IMR-90 (cell line): ENCODE measurements around the gene RTF1. TPM values are rescaled to one million over a fixed set of nuclear protein-coding genes. Genes with fewer than 3 reads are reported as not detected.

Experiments used
- ATAC-seq: fragments of 200-7000 bp; cut with Tn5 transposase; 2 replicates; pipeline ENCODE4 v1.9.1; 2020; ENCODE audit warnings: low read depth, mild to moderate bottlenecking, moderate library complexity
- BruUV-seq: library from RNA; stranded (reverse); fragments of 400-500 nt; replicated peaks from 2 replicates; lab custom pipeline; 2021; lab: Mats Ljungman, UMichigan
- CTCF ChIA-PET: fragments of 300-600 bp; formaldehyde crosslinking; extraction: SDS; loops from one replicate; lab custom pipeline; 2021; ENCODE audit warnings: antibody characterized with exemption; lab: Yijun Ruan, JAX
- POLR2A ChIA-PET: fragments of 300-600 bp; sonication (Branson Sonifier 250); formaldehyde crosslinking; loops from one replicate; lab custom pipeline; 2022; ENCODE audit warnings: antibody characterized with exemption; ENCODE audit not compliant: unreplicated experiment; lab: Charles Lee
- DNase-seq: peaks from one replicate; pipeline ENCODE4 v3.0.0; 2013
- H2AFZ ChIP-seq: replicated peaks from 2 replicates; pipeline ENCODE3; 2013; ENCODE audit warnings: low read length, mild to moderate bottlenecking; ENCODE audit not compliant: poor library complexity
- H2AK5ac ChIP-seq: 2 replicates; pipeline ENCODE4 v1.6.1; 2013; ENCODE audit warnings: low read depth, low read length, inconsistent platforms
- H2AK9ac ChIP-seq: replicated peaks from 2 replicates; pipeline ENCODE3; 2013; ENCODE audit warnings: mild to moderate bottlenecking, low read depth, low read length, moderate library complexity; ENCODE audit not compliant: poor library complexity
- H2BK120ac ChIP-seq: 2 replicates; pipeline ENCODE4 v1.6.1; 2013; ENCODE audit warnings: low read depth, low read length, inconsistent platforms
- H2BK15ac ChIP-seq: 3 replicates; pipeline ENCODE4 v1.6.1; 2013; ENCODE audit warnings: low read depth, low read length, inconsistent platforms
- H2BK20ac ChIP-seq: 2 replicates; pipeline ENCODE4 v1.6.1; 2013; ENCODE audit warnings: low read depth, mild to moderate bottlenecking, inconsistent platforms, low read length, moderate library complexity
- H2BK5ac ChIP-seq: 2 replicates; pipeline ENCODE4 v1.6.1; 2013; ENCODE audit warnings: mild to moderate bottlenecking, low read depth, low read length, inconsistent platforms; ENCODE audit not compliant: poor library complexity, severe bottlenecking
- H3K14ac ChIP-seq: replicated peaks from 2 replicates; pipeline ENCODE4 v1.6.1; 2013; ENCODE audit warnings: low read depth, low read length, inconsistent platforms
- H3K18ac ChIP-seq: 2 replicates; pipeline ENCODE4 v1.6.1; 2013; ENCODE audit warnings: low read depth, low read length, control low read depth
- H3K23ac ChIP-seq: 2 replicates; pipeline ENCODE4 v1.6.1; 2013; ENCODE audit warnings: low read depth, low read length, inconsistent platforms
- H3K27ac ChIP-seq: 2 replicates; pipeline ENCODE4 v1.5.1; 2013; ENCODE audit warnings: mild to moderate bottlenecking, control low read depth, low read length; ENCODE audit not compliant: insufficient read depth
- H3K27me3 ChIP-seq: 2 replicates; pipeline ENCODE4 v1.6.1; 2013; ENCODE audit warnings: low read length; ENCODE audit not compliant: control insufficient read depth, insufficient read depth
- H3K36me3 ChIP-seq: 2 replicates; pipeline ENCODE4 v1.6.1; 2013; ENCODE audit warnings: low read length, mixed read lengths; ENCODE audit not compliant: control insufficient read depth, insufficient read depth
- H3K4ac ChIP-seq: 2 replicates; pipeline ENCODE4 v1.6.1; 2013; ENCODE audit warnings: low read depth, low read length, inconsistent platforms
- H3K4me1 ChIP-seq: 2 replicates; pipeline ENCODE4 v1.6.1; 2013; ENCODE audit warnings: low read length, mixed read lengths; ENCODE audit not compliant: control insufficient read depth, insufficient read depth
- H3K4me2 ChIP-seq: 2 replicates; pipeline ENCODE4 v1.6.1; 2013; ENCODE audit warnings: low read depth, mild to moderate bottlenecking, control low read depth, low read length, moderate library complexity
- H3K4me3 ChIP-seq: 2 replicates; pipeline ENCODE4 v1.5.1; 2013; ENCODE audit warnings: low read depth, mild to moderate bottlenecking, control low read depth, low read length, moderate library complexity; ENCODE audit not compliant: insufficient read depth
- H3K56ac ChIP-seq: 2 replicates; pipeline ENCODE4 v1.6.1; 2013; ENCODE audit warnings: low read length, inconsistent platforms; ENCODE audit not compliant: insufficient read depth; ENCODE audit errors: extremely low read depth
- H3K79me1 ChIP-seq, 2 experiments: 2 replicates each; pipeline ENCODE4 v1.6.1; 2013; ENCODE audit warnings: low read length in 2 of 2, inconsistent platforms in 1 of 2, low read depth in 1 of 2
- H3K9ac ChIP-seq: 2 replicates; pipeline ENCODE4 v1.6.1; 2013; ENCODE audit warnings: low read depth, low read length, control low read depth
- H3K9me1 ChIP-seq: 2 replicates; pipeline ENCODE4 v1.6.1; 2013; ENCODE audit warnings: low read length, inconsistent platforms; ENCODE audit not compliant: insufficient read depth
- H3K9me3 ChIP-seq: 2 replicates; pipeline ENCODE4 v1.6.1; 2013; ENCODE audit warnings: low read length; ENCODE audit not compliant: control insufficient read depth, insufficient read depth
- H4K20me1 ChIP-seq: 2 replicates; pipeline ENCODE4 v1.6.1; 2013; ENCODE audit warnings: low read length, inconsistent platforms; ENCODE audit not compliant: insufficient read depth
- H4K5ac ChIP-seq: 2 replicates; pipeline ENCODE4 v1.6.1; 2013; ENCODE audit warnings: mild to moderate bottlenecking, low read depth, low read length, control low read depth
- H4K8ac ChIP-seq, 2 experiments: 2 replicates each; pipeline ENCODE4 v1.6.1; 2013; ENCODE audit warnings: low read depth in 2 of 2, low read length in 2 of 2, control low read depth in 1 of 2, inconsistent platforms in 1 of 2
- H4K91ac ChIP-seq: 2 replicates; pipeline ENCODE4 v1.6.1; 2013; ENCODE audit warnings: low read depth, low read length, inconsistent platforms; ENCODE audit not compliant: insufficient read depth
- CEBPB ChIP-seq: IDR thresholded peaks from 2 replicates; pipeline ENCODE4 v1.6.1; 2012; ENCODE audit warnings: low read depth, low read length, improper control_type of control experiment
- CTCF ChIP-seq: conservative IDR thresholded peaks from 2 replicates; pipeline ENCODE4 v1.5.1; 2012; ENCODE audit warnings: mild to moderate bottlenecking, low read depth, low read length, improper control_type of control experiment
- ELK1 ChIP-seq: fragments of 150-350 bp; IDR thresholded peaks from 2 replicates; pipeline ENCODE4 v1.6.1; 2016; ENCODE audit warnings: low read depth, mild to moderate bottlenecking, low read length, moderate library complexity, borderline replicate concordance
- FOS ChIP-seq: fragments of 150-350 bp; IDR thresholded peaks from 2 replicates; pipeline ENCODE4 v1.6.1; 2016; ENCODE audit warnings: low read depth, low read length
- MXI1 ChIP-seq: IDR thresholded peaks from 2 replicates; pipeline ENCODE4 v1.6.1; 2012; ENCODE audit warnings: low read depth, mild to moderate bottlenecking, low read length, moderate library complexity, borderline replicate concordance
- NFE2L2 ChIP-seq: fragments of 150-350 bp; IDR thresholded peaks from 2 replicates; pipeline ENCODE4 v1.6.1; 2016; ENCODE audit warnings: low read depth, mild to moderate bottlenecking, low read length
- POLR2A ChIP-seq: IDR thresholded peaks from 2 replicates; pipeline ENCODE4 v1.6.1; 2012; ENCODE audit warnings: mild to moderate bottlenecking, low read depth, low read length
- RCOR1 ChIP-seq: IDR thresholded peaks from 2 replicates; pipeline ENCODE4 v1.6.1; 2012; ENCODE audit warnings: mild to moderate bottlenecking, low read length, improper control_type of control experiment; ENCODE audit not compliant: insufficient replicate concordance
- RFX5 ChIP-seq: IDR thresholded peaks from 2 replicates; pipeline ENCODE4 v1.8.0; 2012; ENCODE audit warnings: low read depth, mild to moderate bottlenecking, low read length, moderate library complexity
- dilution Hi-C: fragments of 300-500 bp; cut with HindIII; formaldehyde crosslinking; loops from one replicate; pipeline ENCODE4 v1.14.3; 2018; ENCODE audit warnings: low sequenced_read_pairs; ENCODE audit not compliant: unreplicated experiment
- in situ Hi-C: fragments of 300-500 bp; cut with MboI; formaldehyde crosslinking; loops from 3 replicates; pipeline ENCODE4 v1.14.3; 2019; ENCODE audit warnings: low sequenced_read_pairs, inconsistent platforms, mixed read lengths
- intact Hi-C: fragments of 100-400 bp; cut with micrococcal nuclease; formaldehyde crosslinking; loops from 2 replicates; pipeline ENCODE4 v1.10.0; 2022
- polyA plus RNA-seq, 3 experiments: library from polyadenylated mRNA; depleted of rRNA; stranded (reverse); fragments of >200 nt; gene quantifications; 2 replicates each; pipeline ENCODE4 v1.2.3, GENCODE V29; 2012; ENCODE audit warnings: low replicate concordance in 1 of 3
- total RNA-seq: library from RNA; depleted of rRNA; stranded (reverse); fragments of >200 nt; gene quantifications from 2 replicates; pipeline ENCODE4 v1.2.3, GENCODE V29; 2012

RTF1 gene
- total and polyA plus RNA-seq, 2 of the 4 experiments (the other 2 are of a cell fraction) = 15.1 to 24.3 TPM

GRCh38 chr15:41483115-41483514, 66.2 kb downstream of the RTF1 start:
- Histone ChIP-seq H3K27ac (no peak overlapping the region), H3K14ac (no peak overlapping the region), H2BK15ac (no peak overlapping the region), H3K23ac (no peak overlapping the region), H3K36me3 (peaks cover 33% of the 10 kb centered on the region), H3K9me3 (no peaks in the 10 kb centered on the region), H3K56ac (no peak overlapping the region), H3K18ac (no peak overlapping the region), H3K9ac (no peak overlapping the region), H4K20me1 (no peaks in the 10 kb centered on the region), H2BK20ac (no peak overlapping the region), H2AK5ac (no peak overlapping the region), H3K4ac (no peak overlapping the region), H4K91ac (no peak overlapping the region), H3K4me3 (no peak overlapping the region), H3K27me3 (no peaks in the 10 kb centered on the region), H4K5ac (no peak overlapping the region), H2BK120ac (no peak overlapping the region), H3K79me1 (peaks cover 4 to 21% of the 10 kb centered on the region in 2 experiments; a peak in 2 of 4 replicates), H2BK5ac (no peak overlapping the region), H2AFZ (no peak overlapping the region), H4K8ac (no peak overlapping the region), H3K4me1 (no peaks in the 10 kb centered on the region), H2AK9ac (no peak overlapping the region), H3K9me1 (peaks cover 28% of the 10 kb centered on the region), H3K4me2 (no peak overlapping the region)
- BruUV-seq = no TSS peak
- TF ChIP-seq MXI1 = no peak
- TF ChIP-seq RCOR1 = no peak
- no peak for TF ChIP-seq FOS
- no peak for TF ChIP-seq ELK1
- TF ChIP-seq CTCF = no peak
- TF ChIP-seq POLR2A = no peak
- TF ChIP-seq NFE2L2 = no peak
- TF ChIP-seq RFX5 = no peak
- no peak for TF ChIP-seq CEBPB
- in situ Hi-C loops = no loop called here
- intact Hi-C loops = no loop called here
- dilution Hi-C loops = no loop called here
- DNase-seq (no peak), ATAC-seq (no peak)
- ChIA-PET POLR2A (no interaction called here), CTCF (no interaction called here)
